Left kidney (tissue), 8 donors: ENCODE data around the gene LUC7L3. TPM values are rescaled to one million over a fixed set of nuclear protein-coding genes. Genes with fewer than 3 reads are reported as not detected.
"Not testable (repeated sequence)": the region's sequence is repeated elsewhere in the genome, so short reads cannot be mapped to it uniquely, and the experiment has no call there.

Source experiments
- DNase-seq: peaks from one replicate; pipeline ENCODE4 v3.0.0-alpha.2; 2013
- long read RNA-seq, 8 donors: transcript quantifications; one replicate each; lab custom pipeline, GENCODE V29; 2026
- polyA plus RNA-seq: library from polyadenylated mRNA; unstranded; fragments of 120-200 nt; gene quantifications from one replicate; pipeline ENCODE4 v1.2.1, GENCODE V29; 2013; ENCODE audit not compliant: insufficient read length

LUC7L3 gene
- polyA plus RNA-seq, result 817 TPM
- long read RNA-seq, donor 1, full-length matches to known transcripts, result 18 of 161 reads
- long read RNA-seq, donor 1, partial matches to known transcripts, result 143 of 161 reads
- long read RNA-seq, donor 1, other reads (novel, unspliced or antisense), result 0 of 161 reads
- long read RNA-seq, donor 2, full-length matches to known transcripts, result 43 of 302 reads
- long read RNA-seq, donor 2, partial matches to known transcripts, result 244 of 302 reads
- long read RNA-seq, donor 2, other reads (novel, unspliced or antisense), result 15 of 302 reads
- long read RNA-seq, donor 3, full-length matches to known transcripts, result 35 of 207 reads
- long read RNA-seq, donor 3, partial matches to known transcripts, result 166 of 207 reads
- long read RNA-seq, donor 3, other reads (novel, unspliced or antisense), result 6 of 207 reads
- long read RNA-seq, donor 4, partial matches to known transcripts, result 22 of 27 reads
- long read RNA-seq, donor 4, other reads (novel, unspliced or antisense), result 0 of 27 reads
- long read RNA-seq, donor 5, full-length matches to known transcripts, result 61 of 372 reads
- long read RNA-seq, donor 5, partial matches to known transcripts, result 301 of 372 reads
- long read RNA-seq, donor 5, other reads (novel, unspliced or antisense), result 10 of 372 reads
- long read RNA-seq, donor 6, full-length matches to known transcripts, result 20 of 136 reads
- long read RNA-seq, donor 6, partial matches to known transcripts, result 116 of 136 reads
- long read RNA-seq, donor 6, other reads (novel, unspliced or antisense), result 0 of 136 reads
- long read RNA-seq, donor 7, full-length matches to known transcripts, result 62 of 436 reads
- long read RNA-seq, donor 7, partial matches to known transcripts, result 374 of 436 reads
- long read RNA-seq, donor 7, other reads (novel, unspliced or antisense), result 0 of 436 reads
- long read RNA-seq, donor 8, full-length matches to known transcripts, result 16 of 74 reads
- long read RNA-seq, donor 8, partial matches to known transcripts, result 58 of 74 reads
- long read RNA-seq, donor 8, other reads (novel, unspliced or antisense), result 0 of 74 reads

- DNase-seq, result peak; percentile 95
These were observed at the start of gene LUC7L3 for GRCh38 chr17:50719144-50719923. LUC7L3 (plus strand) TSS chr17:50719603; CDS start chr17:50719733, 130 bp downstream.

GRCh38 chr17:50672071-50672470 lies 47.3 kb upstream of the LUC7L3 start:
- no peak for DNase-seq

GRCh38 chr17:50672831-50673551 lies 46.4 kb upstream of the LUC7L3 start:
- DNase-seq, result no peak

GRCh38 chr17:50675190-50675589 lies 44.2 kb upstream of the LUC7L3 start:
- no peak for DNase-seq

GRCh38 chr17:50675627-50676026 lies 43.8 kb upstream of the LUC7L3 start:
- DNase-seq, result no peak

- DNase-seq, result no peak
These were observed 43.1 kb upstream of the LUC7L3 start for GRCh38 chr17:50676065-50676975.

GRCh38 chr17:50677851-50678375 lies 41.5 kb upstream of the LUC7L3 start:
- DNase-seq, result no peak

GRCh38 chr17:50679008-50679544 lies 40.3 kb upstream of the LUC7L3 start:
- DNase-seq, result no peak

- no peak for DNase-seq
These were observed 39.3 kb upstream of the LUC7L3 start for GRCh38 chr17:50680126-50680525.

- DNase-seq, result not testable (repeated sequence)
These were observed 38.7 kb upstream of the LUC7L3 start for GRCh38 chr17:50680543-50681262.

GRCh38 chr17:50681263-50682200 lies 37.9 kb upstream of the LUC7L3 start:
- peak; percentile 72 for DNase-seq

GRCh38 chr17:50682441-50682840 lies 37.0 kb upstream of the LUC7L3 start:
- no peak for DNase-seq

GRCh38 chr17:50682938-50683337 lies 36.5 kb upstream of the LUC7L3 start:
- DNase-seq, result no peak

GRCh38 chr17:50683434-50684287 lies 35.7 kb upstream of the LUC7L3 start:
- DNase-seq, result no peak

GRCh38 chr17:50684288-50684611 lies 35.2 kb upstream of the LUC7L3 start:
- no peak for DNase-seq

GRCh38 chr17:50684612-50685333 lies 34.6 kb upstream of the LUC7L3 start:
- no peak for DNase-seq
